ENCODE data around the gene PPARG. TPM values are rescaled to one million over a fixed set of nuclear protein-coding genes. Genes with fewer than 3 reads are reported as not detected.

PPARG gene
- total and polyA plus RNA-seq, 2 experiments from 2014 or later = 0.49 to 0.76 TPM

DNA sequence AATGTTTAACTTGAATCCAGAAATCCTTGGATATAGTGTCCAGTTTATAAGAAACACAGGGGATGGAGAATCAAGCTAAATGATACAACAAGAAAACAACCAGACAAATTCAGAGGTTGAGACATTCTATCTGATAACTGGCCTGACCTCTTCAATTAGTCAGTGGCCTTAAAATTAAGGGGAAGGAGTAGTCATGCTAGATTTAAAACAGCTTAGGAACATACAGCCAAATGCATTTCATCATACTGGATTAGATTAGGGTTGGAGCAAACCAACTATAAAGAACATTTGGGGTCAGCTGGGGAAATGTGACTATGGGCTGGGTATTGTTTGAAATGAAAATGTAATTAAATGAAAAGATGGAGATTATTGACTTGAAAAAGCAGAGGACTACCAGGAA, 53.3 kb downstream of the PPARG start:
- H3K9me2 ChIP-seq (ENCODE audit: insufficient read depth) = peaks cover 6% of the 10 kb centered on the region; the same call in 1 of the 2 replicates
- no peak for TF ChIP-seq EZH2 (IDR thresholded peaks at IDR 0.05; ENCODE audit: insufficient read depth, poor library complexity, severe bottlenecking)
- TF ChIP-seq EZH2phosphoT487 (IDR thresholded peaks at IDR 0.05; ENCODE audit: insufficient read depth, low read depth) = no peak
- peaks cover 8% of the 10 kb centered on the region; the same call in 1 of the 2 replicates for H3K4me1 ChIP-seq (ENCODE audit: insufficient read depth)
- H3K79me2 ChIP-seq (ENCODE audit: insufficient read depth) = no peaks in the 10 kb centered on the region
- no peak overlapping the region for H3K4me2 ChIP-seq (ENCODE audit: unreplicated experiment)
- no peaks in the 10 kb centered on the region for H4K20me1 ChIP-seq (ENCODE audit: insufficient read depth)
- H3K27me3 ChIP-seq (replicated peaks; ENCODE audit: insufficient read depth) = no peaks in the 10 kb centered on the region
- no peaks in the 10 kb centered on the region for H3K36me3 ChIP-seq (ENCODE audit: low read depth)
- in situ Hi-C loops (cut with MboI) = no loop called here
- no peak for DNase-seq
- no peaks in the 10 kb centered on the region for H3K9me3 ChIP-seq (ENCODE audit: low read depth)
- H3K9ac ChIP-seq = no peak overlapping the region
- H3K4me3 ChIP-seq = no peak overlapping the region
- no peak overlapping the region for H2AFZ ChIP-seq
- H3K27ac ChIP-seq = no peak overlapping the region
- H3F3A ChIP-seq (ENCODE audit: insufficient read depth) = no peaks in the 10 kb centered on the region

DNA sequence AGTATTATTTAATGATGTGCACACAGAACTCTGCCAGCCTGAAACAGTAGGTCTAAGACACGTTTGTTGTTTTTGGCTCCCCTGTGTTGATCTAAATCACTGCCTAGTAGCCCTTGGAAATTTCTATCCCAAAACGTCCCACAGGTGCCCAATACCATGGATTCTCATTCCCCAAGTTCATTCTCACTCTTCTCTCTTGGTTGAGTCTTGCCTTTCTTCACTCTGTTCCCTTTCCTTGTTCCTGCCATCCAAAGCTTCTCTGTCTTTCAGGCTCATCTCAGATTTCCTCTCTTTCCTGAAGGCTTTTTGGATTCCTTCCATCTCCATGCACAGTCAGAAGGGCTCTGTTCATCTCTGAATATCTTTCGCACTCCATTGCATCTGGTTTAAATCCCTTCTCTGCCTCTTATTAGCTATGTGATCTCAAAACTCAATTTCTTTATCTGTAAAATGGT, 54.2 kb downstream of the PPARG start:
- Histone ChIP-seq H3K9me2 (ENCODE audit: insufficient read depth) (peaks cover 6% of the 10 kb centered on the region; the same call in 1 of the 2 replicates), H3K9me3 (ENCODE audit: low read depth) (no peaks in the 10 kb centered on the region), H3K79me2 (ENCODE audit: insufficient read depth) (no peaks in the 10 kb centered on the region), H4K20me1 (ENCODE audit: insufficient read depth) (no peaks in the 10 kb centered on the region), H3K36me3 (ENCODE audit: low read depth) (no peaks in the 10 kb centered on the region), H3K4me2 (ENCODE audit: unreplicated experiment) (no peak overlapping the region), H3K4me3 (no peak overlapping the region), H3K27me3 (replicated peaks; ENCODE audit: insufficient read depth) (no peaks in the 10 kb centered on the region), H3K27ac (no peak overlapping the region), H3K4me1 (ENCODE audit: insufficient read depth) (peaks cover 8% of the 10 kb centered on the region; the same call in 1 of the 2 replicates), H3F3A (ENCODE audit: insufficient read depth) (no peaks in the 10 kb centered on the region), H2AFZ (no peak overlapping the region), H3K9ac (no peak overlapping the region)
- TF ChIP-seq EZH2phosphoT487 (IDR thresholded peaks at IDR 0.05; ENCODE audit: insufficient read depth, low read depth) = no peak
- no peak for TF ChIP-seq EZH2 (IDR thresholded peaks at IDR 0.05; ENCODE audit: insufficient read depth, poor library complexity, severe bottlenecking)
- DNase-seq = no peak
- WGBS, 2 experiments (ENCODE audit: low coverage in 1 of 2, low lambda C conversion rate in 2 of 2, missing lambda C conversion rate in 2 of 2) = 71 to 79% methylated on average over 3 of the region's 3 CpGs
- in situ Hi-C loops (cut with MboI) = no loop called here

DNA sequence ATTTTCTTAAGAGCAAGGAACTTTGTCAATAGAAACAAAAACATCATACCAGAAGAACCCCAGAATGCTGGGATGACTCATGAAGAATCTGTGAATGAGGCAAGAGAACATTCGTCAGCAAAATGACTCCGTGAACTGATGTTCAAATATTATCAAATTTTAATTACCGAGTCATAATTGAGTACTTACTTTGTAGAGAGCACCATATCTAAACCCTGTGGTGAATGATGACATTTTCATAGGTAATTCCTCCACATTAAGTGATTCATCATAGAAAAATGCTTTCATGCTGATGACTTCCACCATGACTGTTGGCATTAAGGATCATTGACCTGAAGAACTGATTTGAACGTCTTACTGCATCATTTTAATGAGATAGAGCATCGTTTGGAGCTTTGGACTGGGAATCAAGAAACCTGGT, 56.3 kb downstream of the PPARG start:
- H3K4me3 ChIP-seq = no peak overlapping the region
- H3K36me3 ChIP-seq (ENCODE audit: low read depth) = no peaks in the 10 kb centered on the region
- H4K20me1 ChIP-seq (ENCODE audit: insufficient read depth) = no peaks in the 10 kb centered on the region
- H3F3A ChIP-seq (ENCODE audit: insufficient read depth) = no peaks in the 10 kb centered on the region
- H3K4me1 ChIP-seq (ENCODE audit: insufficient read depth) = peaks cover 8% of the 10 kb centered on the region; the same call in 1 of the 2 replicates
- no peaks in the 10 kb centered on the region for H3K27me3 ChIP-seq (replicated peaks; ENCODE audit: insufficient read depth)
- no peaks in the 10 kb centered on the region for H3K9me3 ChIP-seq (ENCODE audit: low read depth)
- WGBS, 2 experiments (ENCODE audit: low coverage in 1 of 2, low lambda C conversion rate in 2 of 2, missing lambda C conversion rate in 2 of 2) = 32 to 34% methylated on average over 5 of the region's 5 CpGs
- H2AFZ ChIP-seq = no peak overlapping the region
- no peak overlapping the region for H3K27ac ChIP-seq
- no peak overlapping the region for H3K9ac ChIP-seq
- H3K4me2 ChIP-seq (ENCODE audit: unreplicated experiment) = no peak overlapping the region
- DNase-seq = peak; percentile 76
- TF ChIP-seq EZH2 (IDR thresholded peaks at IDR 0.05; ENCODE audit: insufficient read depth, poor library complexity, severe bottlenecking) (no peak), EZH2phosphoT487 (IDR thresholded peaks at IDR 0.05; ENCODE audit: insufficient read depth, low read depth) (0 out of 2 replicates have a peak, but pooled peaks have one; percentile 34)
- in situ Hi-C loops (cut with MboI) = no loop called here
- peaks cover 6% of the 10 kb centered on the region; the same call in 1 of the 2 replicates for H3K9me2 ChIP-seq (ENCODE audit: insufficient read depth)
- H3K79me2 ChIP-seq (ENCODE audit: insufficient read depth) = no peaks in the 10 kb centered on the region

DNA sequence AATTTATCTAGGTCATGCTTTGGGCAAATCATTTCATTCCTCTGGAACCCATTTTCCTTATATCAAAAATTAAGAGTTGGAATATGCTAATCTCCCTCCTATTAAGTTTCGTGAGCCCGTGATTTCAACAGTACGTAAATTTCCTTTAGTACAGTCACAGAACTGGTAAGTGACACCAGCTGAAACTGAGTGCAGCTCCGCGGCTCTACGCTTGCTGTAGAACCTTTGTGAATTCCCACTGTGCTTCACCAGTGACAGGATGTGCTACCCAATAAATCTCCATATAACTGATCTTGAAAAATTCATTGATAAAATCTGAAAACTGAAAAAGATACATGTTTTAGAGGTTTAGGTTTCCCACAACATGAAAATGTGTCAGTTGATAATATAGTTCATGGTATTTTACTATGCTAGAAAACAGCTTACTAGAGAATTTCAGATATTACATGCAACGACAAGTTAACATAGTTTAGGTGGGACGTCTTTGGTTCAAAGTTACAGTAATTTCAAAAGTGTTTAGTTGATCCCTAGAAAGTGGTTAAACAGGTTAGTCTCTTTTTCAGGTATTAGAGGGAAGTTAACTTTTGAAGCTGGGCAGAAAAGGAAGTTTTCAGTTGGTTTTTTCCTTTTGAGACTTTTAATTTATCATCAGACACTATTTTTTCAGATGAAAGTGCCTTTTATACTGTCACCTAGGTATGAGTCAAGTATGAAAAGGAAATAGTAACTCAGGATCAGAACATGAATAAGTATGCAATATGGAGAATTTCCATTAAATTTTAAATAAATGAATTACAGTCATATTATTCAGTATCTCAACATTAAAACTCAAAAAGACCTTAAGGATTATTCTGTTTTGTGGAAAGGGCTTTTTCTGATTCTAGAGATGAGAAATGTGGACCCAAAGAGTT, 57.0 kb downstream of the PPARG start:
- Histone ChIP-seq H3K9me2 (ENCODE audit: insufficient read depth) (peaks cover 6% of the 10 kb centered on the region; the same call in 1 of the 2 replicates), H3F3A (ENCODE audit: insufficient read depth) (no peaks in the 10 kb centered on the region), H3K27ac (no peak overlapping the region), H4K20me1 (ENCODE audit: insufficient read depth) (no peaks in the 10 kb centered on the region), H3K79me2 (ENCODE audit: insufficient read depth) (no peaks in the 10 kb centered on the region), H3K4me2 (ENCODE audit: unreplicated experiment) (no peak overlapping the region), H3K4me3 (no peak overlapping the region), H3K9ac (no peak overlapping the region), H3K27me3 (replicated peaks; ENCODE audit: insufficient read depth) (no peaks in the 10 kb centered on the region), H3K36me3 (ENCODE audit: low read depth) (no peaks in the 10 kb centered on the region), H3K4me1 (ENCODE audit: insufficient read depth) (peaks cover 8% of the 10 kb centered on the region; the same call in 1 of the 2 replicates), H3K9me3 (ENCODE audit: low read depth) (no peaks in the 10 kb centered on the region), H2AFZ (no peak overlapping the region)
- DNase-seq = no peak
- TF ChIP-seq EZH2phosphoT487 (IDR thresholded peaks at IDR 0.05; ENCODE audit: insufficient read depth, low read depth) = no peak
- TF ChIP-seq EZH2 (IDR thresholded peaks at IDR 0.05; ENCODE audit: insufficient read depth, poor library complexity, severe bottlenecking) = no peak
- WGBS, 2 experiments (ENCODE audit: low coverage in 1 of 2, low lambda C conversion rate in 2 of 2, missing lambda C conversion rate in 2 of 2) = 87 to 89% methylated on average over 8 of the region's 8 CpGs
- in situ Hi-C loops (cut with MboI) = no loop called here
